DOHH2 (cell line): ENCODE data around the gene TMTC2.

Source experiments
- EZH2phosphoT487 ChIP-seq: fragments of 200-600 bp; sonication (generic); IDR thresholded peaks from 2 replicates; pipeline ENCODE4 v1.6.1; 2017; ENCODE audit warnings: borderline replicate concordance, mild to moderate bottlenecking, antibody characterized with exemption, low read length, moderate library complexity, mixed read lengths
- TF ChIP-seq, protein P1 (sequence below): fragments of 200-600 bp; sonication (generic); IDR thresholded peaks from one replicate; pipeline ENCODE4 v1.5.1; 2014; ENCODE audit warnings: antibody characterized with exemption, mild to moderate bottlenecking, low read depth, low read length; ENCODE audit not compliant: poor library complexity, severe bottlenecking

DNA sequence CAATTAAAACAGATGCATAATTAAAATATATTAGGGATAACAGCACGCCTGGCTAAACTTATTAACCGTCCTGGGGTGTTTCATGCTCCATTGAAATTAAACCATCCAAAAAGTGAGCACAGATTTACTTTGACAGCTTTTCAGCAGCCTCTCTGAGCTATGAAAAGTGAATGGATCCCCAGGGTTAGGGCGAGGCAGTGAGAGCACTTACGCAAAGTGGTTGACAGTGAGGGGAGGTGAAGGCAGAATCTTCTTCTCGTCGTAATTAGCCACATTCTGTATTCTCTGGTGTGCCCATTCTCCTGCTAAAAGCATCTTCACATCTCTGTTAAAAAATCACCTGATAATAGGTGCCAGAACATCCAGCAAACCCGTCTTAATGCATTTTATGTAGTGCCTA, 1.9 kb downstream of the TMTC2 start:
- TF ChIP-seq, protein P1, sequence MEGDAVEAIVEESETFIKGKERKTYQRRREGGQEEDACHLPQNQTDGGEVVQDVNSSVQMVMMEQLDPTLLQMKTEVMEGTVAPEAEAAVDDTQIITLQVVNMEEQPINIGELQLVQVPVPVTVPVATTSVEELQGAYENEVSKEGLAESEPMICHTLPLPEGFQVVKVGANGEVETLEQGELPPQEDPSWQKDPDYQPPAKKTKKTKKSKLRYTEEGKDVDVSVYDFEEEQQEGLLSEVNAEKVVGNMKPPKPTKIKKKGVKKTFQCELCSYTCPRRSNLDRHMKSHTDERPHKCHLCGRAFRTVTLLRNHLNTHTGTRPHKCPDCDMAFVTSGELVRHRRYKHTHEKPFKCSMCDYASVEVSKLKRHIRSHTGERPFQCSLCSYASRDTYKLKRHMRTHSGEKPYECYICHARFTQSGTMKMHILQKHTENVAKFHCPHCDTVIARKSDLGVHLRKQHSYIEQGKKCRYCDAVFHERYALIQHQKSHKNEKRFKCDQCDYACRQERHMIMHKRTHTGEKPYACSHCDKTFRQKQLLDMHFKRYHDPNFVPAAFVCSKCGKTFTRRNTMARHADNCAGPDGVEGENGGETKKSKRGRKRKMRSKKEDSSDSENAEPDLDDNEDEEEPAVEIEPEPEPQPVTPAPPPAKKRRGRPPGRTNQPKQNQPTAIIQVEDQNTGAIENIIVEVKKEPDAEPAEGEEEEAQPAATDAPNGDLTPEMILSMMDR: no peak
- no peak for TF ChIP-seq EZH2phosphoT487
